Prostate gland (tissue), 2 donors: Measurements from ENCODE around the gene SPATA3. TPM values are rescaled to one million over a fixed set of nuclear protein-coding genes. Genes with fewer than 3 reads are reported as not detected.
"Not testable (repeated sequence)": the region's sequence is repeated elsewhere in the genome, so short reads cannot be mapped to it uniquely, and the experiment has no call there.

ENCODE experiments used
- DNase-seq: peaks from one replicate; pipeline ENCODE4 v3.0.0-alpha.2; 2019; ENCODE audit warnings: low spot score
- H3K27ac ChIP-seq, 2 donors: fragments of 200-600 bp; sonication (generic); 2 replicates each; pipeline ENCODE4 v1.5.1; 2017 to 2019
- H3K27me3 ChIP-seq: fragments of 200-600 bp; sonication (generic); replicated peaks from 2 replicates; pipeline ENCODE4 v1.5.1; 2019; ENCODE audit not compliant: insufficient read depth
- H3K36me3 ChIP-seq, 2 donors: fragments of 200-600 bp; sonication (generic); 1 replicate in 1 of 2; 2 replicates in 1 of 2; pipeline versions ENCODE4 v1.5.1 to v1.8.1; 2017 to 2019
- H3K4me1 ChIP-seq: fragments of 200-600 bp; sonication (generic); replicated peaks from 2 replicates; pipeline ENCODE4 v1.5.1; 2019
- H3K4me3 ChIP-seq, 2 donors: fragments of 200-600 bp; sonication (generic); 2 replicates each; pipeline ENCODE4 v1.5.1; 2017 to 2019
- H3K9me3 ChIP-seq: fragments of 200-600 bp; sonication (generic); 2 replicates; pipeline ENCODE4 v1.5.1; 2017
- POLR2A ChIP-seq: fragments of 450-650 bp; IDR thresholded peaks from one replicate; pipeline ENCODE4 v1.6.1; 2016; ENCODE audit warnings: antibody characterized with exemption, mild to moderate bottlenecking
- POLR2AphosphoS5 ChIP-seq: sonication (generic); formaldehyde crosslinking; IDR thresholded peaks from one replicate; pipeline ENCODE4 v1.6.1; 2017; ENCODE audit warnings: antibody characterized with exemption
- WGBS: methylation state at CpG from one replicate; pipeline ENCODE4 v1.1.5; 2018; 5-methylcytosine and 5-hydroxymethylcytosine counted together
- intact Hi-C: fragments of 100-400 bp; cut with DNase I; formaldehyde crosslinking; loops from one replicate; pipeline ENCODE4 v1.14.2; 2022
- total RNA-seq, 2 donors: library from RNA; depleted of rRNA; stranded (reverse); fragments of >200 nt; gene quantifications; one replicate each; pipeline ENCODE4 v1.1.0, GENCODE V29; 2016
- TF ChIP-seq, protein P1 (sequence below), 4 experiments: fragments of 200-600 bp in 2 of 4; fragments of 450-650 bp in 2 of 4; sonication (generic) in 2 of 4; IDR thresholded peaks; 1 replicate in 3 of 4; 2 replicates in 1 of 4; pipeline ENCODE4 v1.5.1; 2016 to 2019; ENCODE audit warnings: antibody characterized with exemption in 4 of 4, mild to moderate bottlenecking in 2 of 4, moderate library complexity in 2 of 4

SPATA3 gene
- total RNA-seq, 2 donors from 2014 or later, result 1.8 TPM; not detected in 1

DNA sequence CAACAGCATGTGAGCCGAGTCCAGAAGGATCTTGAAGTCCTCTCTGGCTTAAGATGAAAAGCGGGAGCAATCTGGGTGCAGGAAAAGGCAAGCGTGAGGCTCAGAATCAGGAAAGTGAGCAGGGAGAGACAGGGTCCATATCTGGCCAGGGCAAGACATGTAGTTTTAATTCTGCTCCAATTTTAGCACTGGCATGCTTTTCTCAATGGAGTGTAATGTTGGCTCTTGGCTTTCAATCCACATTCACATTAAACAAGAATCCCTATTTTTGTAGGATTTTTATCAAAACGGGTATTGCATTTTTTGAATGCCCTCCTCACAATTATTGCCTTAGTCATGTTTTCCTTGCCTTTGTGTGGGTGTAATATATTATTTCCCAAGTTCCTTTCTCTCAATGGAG, 6.0 kb downstream of the SPATA3 start:
- Histone ChIP-seq H3K27me3 (no peaks in the 10 kb centered on the region), H3K4me1 (no peaks in the 10 kb centered on the region), H3K9me3 (no peaks in the 10 kb centered on the region), H3K4me3 (no peak overlapping the region), H3K36me3 (no peaks in the 10 kb centered on the region), H3K27ac (no peak overlapping the region)
- intact Hi-C loops, result no loop called here
- 36% methylated on average over 4 of the region's 4 CpGs for WGBS
- TF ChIP-seq POLR2A (no peak), POLR2AphosphoS5 (no peak)
- TF ChIP-seq, protein P1, sequence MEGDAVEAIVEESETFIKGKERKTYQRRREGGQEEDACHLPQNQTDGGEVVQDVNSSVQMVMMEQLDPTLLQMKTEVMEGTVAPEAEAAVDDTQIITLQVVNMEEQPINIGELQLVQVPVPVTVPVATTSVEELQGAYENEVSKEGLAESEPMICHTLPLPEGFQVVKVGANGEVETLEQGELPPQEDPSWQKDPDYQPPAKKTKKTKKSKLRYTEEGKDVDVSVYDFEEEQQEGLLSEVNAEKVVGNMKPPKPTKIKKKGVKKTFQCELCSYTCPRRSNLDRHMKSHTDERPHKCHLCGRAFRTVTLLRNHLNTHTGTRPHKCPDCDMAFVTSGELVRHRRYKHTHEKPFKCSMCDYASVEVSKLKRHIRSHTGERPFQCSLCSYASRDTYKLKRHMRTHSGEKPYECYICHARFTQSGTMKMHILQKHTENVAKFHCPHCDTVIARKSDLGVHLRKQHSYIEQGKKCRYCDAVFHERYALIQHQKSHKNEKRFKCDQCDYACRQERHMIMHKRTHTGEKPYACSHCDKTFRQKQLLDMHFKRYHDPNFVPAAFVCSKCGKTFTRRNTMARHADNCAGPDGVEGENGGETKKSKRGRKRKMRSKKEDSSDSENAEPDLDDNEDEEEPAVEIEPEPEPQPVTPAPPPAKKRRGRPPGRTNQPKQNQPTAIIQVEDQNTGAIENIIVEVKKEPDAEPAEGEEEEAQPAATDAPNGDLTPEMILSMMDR (IDR thresholded peaks at IDR 0.05), result no peak
- DNase-seq, result no peak

DNA sequence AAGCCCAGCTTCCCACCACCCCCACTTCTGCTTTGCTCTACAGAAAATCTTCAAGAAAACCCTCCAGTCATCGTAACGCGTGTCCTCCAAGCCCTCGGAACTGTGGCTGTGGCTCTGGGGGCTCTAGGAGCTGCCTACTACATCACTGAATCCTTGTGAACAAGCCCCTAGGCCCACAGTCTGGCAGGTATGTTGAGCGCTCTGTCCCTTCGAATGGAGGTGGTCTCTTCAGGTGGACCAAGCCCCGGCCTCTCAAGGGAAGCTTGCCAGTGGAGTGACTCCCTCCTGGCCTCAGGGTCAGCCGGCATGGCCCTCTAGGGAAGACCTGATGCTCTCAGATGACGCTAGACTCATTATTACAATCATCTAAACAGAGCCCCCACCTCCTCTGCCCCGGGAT, 6.7 kb downstream of the SPATA3 start:
- H3K27me3 ChIP-seq, result no peaks in the 10 kb centered on the region
- H3K36me3 ChIP-seq, result no peaks in the 10 kb centered on the region
- WGBS, result 90% methylated on average over 10 of the region's 10 CpGs
- no peaks in the 10 kb centered on the region for H3K9me3 ChIP-seq
- H3K4me1 ChIP-seq, result no peaks in the 10 kb centered on the region
- H3K27ac ChIP-seq, result no peak overlapping the region
- no peak for DNase-seq
- H3K4me3 ChIP-seq, result no peak overlapping the region
- intact Hi-C loops, result no loop called here
- TF ChIP-seq, protein P1 (IDR thresholded peaks at IDR 0.05), result no peak
- no peak for TF ChIP-seq POLR2A
- TF ChIP-seq POLR2AphosphoS5, result no peak

DNA sequence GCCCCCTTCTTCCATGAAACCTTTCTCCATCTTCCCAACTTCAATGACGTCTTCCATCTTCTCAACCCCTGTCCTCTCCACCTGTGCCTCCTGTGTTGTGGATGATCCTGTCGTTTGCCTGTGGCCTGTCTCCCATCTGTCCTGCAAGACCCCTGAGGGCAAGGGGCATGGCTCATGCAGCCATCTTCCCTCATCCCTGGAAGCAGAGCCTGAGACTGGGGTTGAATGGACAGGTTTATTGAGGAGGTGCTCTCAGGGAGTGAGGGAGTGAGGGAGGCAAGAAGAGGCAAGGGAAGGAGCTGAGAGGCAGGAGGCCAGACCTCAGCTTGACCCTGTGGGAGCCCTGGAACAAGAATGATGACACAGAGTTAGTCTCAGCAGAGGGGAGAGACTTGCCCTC, 7.3 kb downstream of the SPATA3 start:
- intact Hi-C loops, result no loop called here
- 81% methylated on average over 2 of the region's 2 CpGs for WGBS
- DNase-seq, result no peak
- Histone ChIP-seq H3K27ac (no peak overlapping the region), H3K9me3 (no peaks in the 10 kb centered on the region), H3K36me3 (no peaks in the 10 kb centered on the region), H3K4me3 (no peak overlapping the region), H3K27me3 (no peaks in the 10 kb centered on the region), H3K4me1 (no peaks in the 10 kb centered on the region)
- TF ChIP-seq POLR2A (no peak), POLR2AphosphoS5 (no peak)
- TF ChIP-seq, protein P1 (IDR thresholded peaks at IDR 0.05), result no peak

DNA sequence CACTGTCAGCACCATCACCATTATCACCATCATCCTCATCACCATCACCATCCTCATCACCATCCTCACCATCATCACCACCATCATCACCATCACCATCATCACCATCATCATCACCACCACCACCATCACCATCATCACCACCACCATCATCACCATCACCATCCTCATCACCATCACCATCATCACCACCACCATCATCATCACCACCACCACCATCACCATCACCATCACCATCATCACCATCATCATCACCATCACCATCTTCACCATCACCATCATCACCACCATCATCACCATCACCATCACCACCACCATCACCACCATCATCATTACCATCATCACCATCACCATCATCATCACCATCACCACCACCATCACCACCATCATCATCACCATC, 9.0 kb downstream of the SPATA3 start:
- H3K27me3 ChIP-seq, H3K4me3 ChIP-seq, H3K9me3 ChIP-seq, intact Hi-C loops, H3K4me1 ChIP-seq, H3K27ac ChIP-seq, H3K36me3 ChIP-seq, DNase-seq: not testable (repeated sequence)

DNA sequence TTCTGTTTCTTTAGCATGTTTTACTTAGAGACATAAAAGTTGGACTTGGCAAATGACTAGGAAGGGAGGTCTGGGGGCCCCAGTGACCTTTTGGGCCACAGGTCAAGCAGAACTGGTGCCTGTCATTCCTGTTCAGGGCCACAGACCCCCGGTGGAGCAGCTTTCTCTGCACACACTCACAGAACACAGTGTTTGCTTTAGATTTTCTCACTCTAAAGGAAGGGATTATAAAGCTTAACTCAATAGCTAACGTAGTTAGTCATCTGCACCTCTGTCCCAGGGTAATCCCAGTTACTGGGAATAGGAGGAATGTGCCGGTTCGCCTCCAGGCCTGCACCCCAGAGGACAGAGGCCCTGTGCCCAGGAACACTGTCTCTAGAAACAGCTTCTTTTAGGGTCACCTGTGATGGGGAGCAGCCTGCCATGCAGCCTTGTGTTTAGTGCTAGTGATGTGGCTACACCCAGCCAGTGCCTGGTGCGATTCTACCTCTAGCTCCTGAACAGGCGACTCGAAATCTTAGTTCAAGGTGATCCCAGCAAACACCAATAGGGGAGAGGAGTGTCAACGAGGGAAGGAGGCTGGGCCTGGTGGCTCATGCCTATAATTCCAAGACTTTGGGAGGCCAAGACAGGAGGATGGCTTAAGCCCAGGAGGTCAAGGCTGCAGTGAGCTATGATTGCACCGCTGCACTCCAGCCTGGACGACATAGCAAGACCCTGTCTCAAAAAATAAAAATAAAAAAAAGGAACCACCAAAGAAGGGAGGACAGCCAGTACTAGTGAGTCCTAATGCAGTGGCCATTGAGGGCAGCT, 11.6 kb downstream of the SPATA3 start:
- no peaks in the 10 kb centered on the region for H3K36me3 ChIP-seq
- TF ChIP-seq POLR2A (no peak), POLR2AphosphoS5 (no peak)
- TF ChIP-seq, protein P1 (IDR thresholded peaks at IDR 0.05), result no peak
- no peak overlapping the region for H3K27ac ChIP-seq
- H3K27me3 ChIP-seq, result no peaks in the 10 kb centered on the region
- no peaks in the 10 kb centered on the region for H3K9me3 ChIP-seq
- intact Hi-C loops, result no loop called here
- WGBS, result 60% methylated on average over 10 of the region's 10 CpGs
- no peaks in the 10 kb centered on the region for H3K4me1 ChIP-seq
- H3K4me3 ChIP-seq, result no peak overlapping the region
- no peak for DNase-seq
